HCT116 (cell line): Measurements from ENCODE around the gene HMCN2.

Experiments used
- EZH2 ChIP-seq: fragments of 200-600 bp; sonication (generic); IDR thresholded peaks from 2 replicates; pipeline ENCODE4 v1.6.1; 2017; ENCODE audit warnings: antibody characterized with exemption, mixed run types
- POLR2AphosphoS5 ChIP-seq: IDR thresholded peaks from 2 replicates; pipeline ENCODE4 v1.6.1; 2011; ENCODE audit warnings: mild to moderate bottlenecking, low read depth, low read length, moderate library complexity
- RAD21 ChIP-seq: IDR thresholded peaks from 2 replicates; pipeline ENCODE4 v1.6.1; 2012; ENCODE audit warnings: low read depth, mild to moderate bottlenecking
- SIN3A ChIP-seq: IDR thresholded peaks from 2 replicates; pipeline ENCODE4 v1.6.1; 2012; ENCODE audit warnings: low read depth
- SP1 ChIP-seq: IDR thresholded peaks from 2 replicates; pipeline ENCODE4 v1.6.1; 2012; ENCODE audit warnings: low read depth
- ZNF274 ChIP-seq: fragments of 200-500 bp; sonication (Bioruptor generic); IDR thresholded peaks from 2 replicates; pipeline ENCODE4 v1.6.1; 2014; ENCODE audit warnings: mild to moderate bottlenecking, low read depth, low read length, inconsistent platforms
- TF ChIP-seq, protein P1 (sequence below), 3 experiments: fragments of 200-600 bp in 1 of 3; sonication (generic) in 1 of 3; IDR thresholded peaks in 2 of 3; conservative IDR thresholded peaks in 1 of 3; 2 replicates each; pipeline ENCODE4 v1.5.1; 2012 to 2017; ENCODE audit warnings: low read depth in 2 of 3, low read length in 2 of 3, antibody characterized with exemption in 1 of 3, borderline replicate concordance in 1 of 3, control low read depth in 1 of 3, mild to moderate bottlenecking in 1 of 3, mixed read lengths in 1 of 3, mixed run types in 1 of 3, moderate library complexity in 1 of 3; ENCODE audit not compliant: insufficient read depth in 1 of 3
- TF ChIP-seq, protein P2 (sequence below): IDR thresholded peaks from 2 replicates; pipeline ENCODE4 v1.6.1; 2012; ENCODE audit warnings: low read depth

DNA sequence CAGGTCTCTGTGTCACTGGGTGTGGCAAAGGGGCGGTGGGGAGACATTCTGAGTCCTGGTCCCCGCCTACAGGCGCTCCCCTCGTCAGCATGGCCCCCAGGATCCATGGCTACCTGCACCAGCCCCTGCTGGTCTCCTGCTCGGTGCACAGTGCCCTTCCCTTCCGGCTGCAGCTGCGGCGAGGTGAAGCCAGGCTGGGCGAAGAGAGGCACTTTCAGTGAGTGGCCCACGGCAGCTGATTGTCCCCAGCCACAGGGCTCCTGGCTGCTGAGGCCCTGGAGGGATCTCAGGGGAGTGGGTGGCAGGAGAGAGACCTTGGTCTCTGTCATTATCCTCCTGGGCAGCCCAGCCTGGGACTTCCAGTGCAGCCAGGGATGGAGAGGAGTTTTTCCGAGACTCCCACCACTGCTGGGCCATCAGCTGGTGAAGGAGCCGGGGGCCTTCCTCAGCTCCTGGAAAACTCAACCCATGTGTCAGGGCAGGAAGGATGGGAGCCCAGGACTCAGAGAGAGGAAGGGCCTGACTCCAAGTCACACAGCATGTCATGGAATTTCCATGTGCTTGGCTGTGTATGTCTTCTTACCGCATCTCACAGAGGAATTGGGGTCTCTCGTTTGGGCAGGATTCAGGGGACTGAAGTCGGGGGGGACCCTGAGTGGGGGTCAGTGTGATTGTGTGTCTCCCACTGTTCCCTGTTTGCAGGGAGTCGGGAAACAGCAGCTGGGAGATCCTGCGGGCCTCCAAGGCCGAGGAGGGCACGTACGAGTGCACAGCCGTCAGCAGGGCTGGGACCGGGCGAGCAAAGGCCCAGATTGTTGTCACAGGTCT is 37.4 kb downstream of the HMCN2 start:
- TF ChIP-seq SIN3A (no peak), POLR2AphosphoS5 (no peak), EZH2 (no peak), SP1 (no peak), ZNF274 (no peak), RAD21 (no peak)
- TF ChIP-seq, protein P1, sequence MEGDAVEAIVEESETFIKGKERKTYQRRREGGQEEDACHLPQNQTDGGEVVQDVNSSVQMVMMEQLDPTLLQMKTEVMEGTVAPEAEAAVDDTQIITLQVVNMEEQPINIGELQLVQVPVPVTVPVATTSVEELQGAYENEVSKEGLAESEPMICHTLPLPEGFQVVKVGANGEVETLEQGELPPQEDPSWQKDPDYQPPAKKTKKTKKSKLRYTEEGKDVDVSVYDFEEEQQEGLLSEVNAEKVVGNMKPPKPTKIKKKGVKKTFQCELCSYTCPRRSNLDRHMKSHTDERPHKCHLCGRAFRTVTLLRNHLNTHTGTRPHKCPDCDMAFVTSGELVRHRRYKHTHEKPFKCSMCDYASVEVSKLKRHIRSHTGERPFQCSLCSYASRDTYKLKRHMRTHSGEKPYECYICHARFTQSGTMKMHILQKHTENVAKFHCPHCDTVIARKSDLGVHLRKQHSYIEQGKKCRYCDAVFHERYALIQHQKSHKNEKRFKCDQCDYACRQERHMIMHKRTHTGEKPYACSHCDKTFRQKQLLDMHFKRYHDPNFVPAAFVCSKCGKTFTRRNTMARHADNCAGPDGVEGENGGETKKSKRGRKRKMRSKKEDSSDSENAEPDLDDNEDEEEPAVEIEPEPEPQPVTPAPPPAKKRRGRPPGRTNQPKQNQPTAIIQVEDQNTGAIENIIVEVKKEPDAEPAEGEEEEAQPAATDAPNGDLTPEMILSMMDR (IDR thresholded peaks at IDR 0.05 in 2 of 3, conservative IDR thresholded peaks at IDR 0.05 in 1 of 3; ENCODE audit: borderline replicate concordance in 1 of 3, insufficient read depth in 1 of 3, low read depth in 2 of 3, low read length in 2 of 3): no peak
- TF ChIP-seq, protein P2, sequence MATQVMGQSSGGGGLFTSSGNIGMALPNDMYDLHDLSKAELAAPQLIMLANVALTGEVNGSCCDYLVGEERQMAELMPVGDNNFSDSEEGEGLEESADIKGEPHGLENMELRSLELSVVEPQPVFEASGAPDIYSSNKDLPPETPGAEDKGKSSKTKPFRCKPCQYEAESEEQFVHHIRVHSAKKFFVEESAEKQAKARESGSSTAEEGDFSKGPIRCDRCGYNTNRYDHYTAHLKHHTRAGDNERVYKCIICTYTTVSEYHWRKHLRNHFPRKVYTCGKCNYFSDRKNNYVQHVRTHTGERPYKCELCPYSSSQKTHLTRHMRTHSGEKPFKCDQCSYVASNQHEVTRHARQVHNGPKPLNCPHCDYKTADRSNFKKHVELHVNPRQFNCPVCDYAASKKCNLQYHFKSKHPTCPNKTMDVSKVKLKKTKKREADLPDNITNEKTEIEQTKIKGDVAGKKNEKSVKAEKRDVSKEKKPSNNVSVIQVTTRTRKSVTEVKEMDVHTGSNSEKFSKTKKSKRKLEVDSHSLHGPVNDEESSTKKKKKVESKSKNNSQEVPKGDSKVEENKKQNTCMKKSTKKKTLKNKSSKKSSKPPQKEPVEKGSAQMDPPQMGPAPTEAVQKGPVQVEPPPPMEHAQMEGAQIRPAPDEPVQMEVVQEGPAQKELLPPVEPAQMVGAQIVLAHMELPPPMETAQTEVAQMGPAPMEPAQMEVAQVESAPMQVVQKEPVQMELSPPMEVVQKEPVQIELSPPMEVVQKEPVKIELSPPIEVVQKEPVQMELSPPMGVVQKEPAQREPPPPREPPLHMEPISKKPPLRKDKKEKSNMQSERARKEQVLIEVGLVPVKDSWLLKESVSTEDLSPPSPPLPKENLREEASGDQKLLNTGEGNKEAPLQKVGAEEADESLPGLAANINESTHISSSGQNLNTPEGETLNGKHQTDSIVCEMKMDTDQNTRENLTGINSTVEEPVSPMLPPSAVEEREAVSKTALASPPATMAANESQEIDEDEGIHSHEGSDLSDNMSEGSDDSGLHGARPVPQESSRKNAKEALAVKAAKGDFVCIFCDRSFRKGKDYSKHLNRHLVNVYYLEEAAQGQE: no peak
